ENCODE data around the gene DSTYK.
"Not testable (repeated sequence)": the region's sequence is repeated elsewhere in the genome, so short reads cannot be mapped to it uniquely, and the experiment has no call there.

The DSTYK gene

GRCh38 chr1:205211839-205212536, 486 bp upstream of the DSTYK start:
- DNase-seq: peak; percentile 91

- DNase-seq: no peak
Observed at GRCh38 chr1:205210756-205211168, 740 bp downstream of the DSTYK start.

GRCh38 chr1:205208811-205209210, 2.7 kb downstream of the DSTYK start:
- DNase-seq: peak; percentile 44

GRCh38 chr1:205205055-205205454, 6.4 kb downstream of the DSTYK start:
- DNase-seq: peak; percentile 58

- DNase-seq: no peak
Observed at GRCh38 chr1:205204552-205204951, 7.0 kb downstream of the DSTYK start.

- DNase-seq: no peak
Observed at GRCh38 chr1:205199931-205200299, 11.6 kb downstream of the DSTYK start.

GRCh38 chr1:205199090-205199930, 12.2 kb downstream of the DSTYK start:
- DNase-seq: peak; percentile 58

GRCh38 chr1:205192287-205192686, 19.2 kb downstream of the DSTYK start:
- no peak for DNase-seq

GRCh38 chr1:205191622-205192021, 19.9 kb downstream of the DSTYK start:
- peak; percentile 23 for DNase-seq

- no peak for DNase-seq
Observed at GRCh38 chr1:205190845-205191577, 20.5 kb downstream of the DSTYK start.

- DNase-seq: peak; percentile 53
Observed at GRCh38 chr1:205189131-205189530, 22.4 kb downstream of the DSTYK start.

GRCh38 chr1:205188596-205188995, 22.9 kb downstream of the DSTYK start:
- no peak for DNase-seq

GRCh38 chr1:205188098-205188497, 23.4 kb downstream of the DSTYK start:
- DNase-seq: no peak

- no peak for DNase-seq
Observed at GRCh38 chr1:205187420-205187819, 24.1 kb downstream of the DSTYK start.

- no peak for DNase-seq
Observed at GRCh38 chr1:205186191-205186590, 25.3 kb downstream of the DSTYK start.

GRCh38 chr1:205183676-205184335, 27.7 kb downstream of the DSTYK start:
- DNase-seq: peak; percentile 45

- DNase-seq: no peak
Observed at GRCh38 chr1:205182930-205183329, 28.6 kb downstream of the DSTYK start.

GRCh38 chr1:205180331-205180730, 31.2 kb downstream of the DSTYK start:
- DNase-seq: not testable (repeated sequence)

- no peak for DNase-seq
Observed at GRCh38 chr1:205179842-205180241, 31.7 kb downstream of the DSTYK start.

GRCh38 chr1:205172729-205173366, 38.7 kb downstream of the DSTYK start:
- DNase-seq: peak; percentile 25

GRCh38 chr1:205171369-205171768, 40.1 kb downstream of the DSTYK start:
- DNase-seq: peak; percentile 54

- DNase-seq: peak; percentile 72
Observed at GRCh38 chr1:205170532-205171269, 40.8 kb downstream of the DSTYK start.

Measured in OCI-M1 (cell line).